ENCODE data around the gene ANXA6. TPM values are rescaled to one million over a fixed set of nuclear protein-coding genes. Genes with fewer than 3 reads are reported as not detected.

The ANXA6 gene
- total RNA-seq, 1 experiment from 2014 or later, result 190 TPM

Other genes starting within 250 kb of the ANXA6 start
- 11.5 and 13.1 TPM in 2 replicates for gene GPX3, start 137.2 kb downstream of the ANXA6 start, total RNA-seq (2014; rRNA removed; shearing (Covaris generic))
- 239 TPM in 2 replicates for gene TNIP1, start 76.7 kb downstream of the ANXA6 start, total RNA-seq (2014; rRNA removed; shearing (Covaris generic))
- gene CCDC69, start 66.3 kb upstream of the ANXA6 start, total RNA-seq (2014; rRNA removed; shearing (Covaris generic)), result 0.60 and 0.74 TPM in 2 replicates
- gene GM2A, start 95.4 kb upstream of the ANXA6 start, total RNA-seq (2014; rRNA removed; shearing (Covaris generic)), result 8.8 and 10.9 TPM in 2 replicates
- not detected in 2 replicates for gene SLC36A3, start 146.0 kb upstream of the ANXA6 start, total RNA-seq (2014; rRNA removed; shearing (Covaris generic))
- not detected in 2 replicates for gene SLC36A2, start 189.8 kb upstream of the ANXA6 start, total RNA-seq (2014; rRNA removed; shearing (Covaris generic))